ENCODE measurements around the gene CDK6.
A peak's percentile ranks its signal among the peaks of the same experiment; 100 is the strongest.
"Not testable (repeated sequence)": the region's sequence is repeated elsewhere in the genome, so short reads cannot be mapped to it uniquely, and the experiment has no call there.

The CDK6 gene

DNA sequence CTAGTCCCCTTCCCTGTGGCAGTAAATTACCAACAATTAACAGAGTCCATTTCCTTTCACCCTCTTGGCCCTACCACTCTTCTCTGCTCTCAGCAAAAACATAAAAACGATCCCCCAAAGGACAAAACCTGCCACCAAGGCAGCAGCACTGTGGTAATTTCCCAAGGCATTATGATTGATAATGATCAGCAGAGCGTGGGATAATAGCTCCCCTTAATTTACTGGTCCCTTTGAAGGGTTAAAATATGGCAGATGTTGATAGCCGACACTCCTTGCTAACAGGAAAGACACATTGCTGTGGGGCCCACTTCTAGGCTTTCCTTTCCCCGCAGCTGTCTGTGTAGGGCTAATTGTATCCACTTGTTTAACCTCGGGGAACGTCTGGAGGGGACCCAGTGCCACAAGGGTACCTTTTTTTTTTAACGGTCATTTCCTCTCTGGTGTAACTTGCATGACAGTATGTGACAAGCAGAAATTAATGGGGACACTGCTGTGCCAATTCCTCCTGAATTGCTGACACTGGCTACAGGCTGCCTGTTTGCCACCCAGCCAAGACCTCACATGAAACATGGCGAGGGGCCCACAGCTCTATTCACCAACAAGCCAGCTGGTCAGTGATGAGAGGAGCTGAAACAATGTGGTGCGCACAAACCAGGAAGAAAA is 81.3 kb downstream of the CDK6 start:
- DNase-seq, result peak; percentile 70

DNA sequence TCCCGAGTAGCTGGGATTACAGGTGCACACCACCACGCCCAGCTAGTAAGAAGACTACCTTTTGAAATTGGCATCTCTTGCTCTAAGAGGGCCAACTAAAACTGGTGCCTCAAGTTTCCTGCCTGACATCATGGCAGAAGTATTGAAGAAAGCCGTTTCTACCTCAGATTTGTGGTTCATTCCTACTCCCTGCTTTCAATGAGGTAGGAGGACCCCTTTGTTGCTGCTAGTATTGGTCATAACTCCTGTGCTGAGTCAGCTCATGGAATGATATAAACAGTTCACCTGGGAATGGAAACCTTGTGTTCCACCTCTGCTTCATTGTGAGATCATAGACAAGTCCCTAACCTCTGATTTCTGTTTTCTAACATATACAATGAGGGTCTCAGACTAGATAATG is 82.8 kb downstream of the CDK6 start:
- DNase-seq, result no peak

DNA sequence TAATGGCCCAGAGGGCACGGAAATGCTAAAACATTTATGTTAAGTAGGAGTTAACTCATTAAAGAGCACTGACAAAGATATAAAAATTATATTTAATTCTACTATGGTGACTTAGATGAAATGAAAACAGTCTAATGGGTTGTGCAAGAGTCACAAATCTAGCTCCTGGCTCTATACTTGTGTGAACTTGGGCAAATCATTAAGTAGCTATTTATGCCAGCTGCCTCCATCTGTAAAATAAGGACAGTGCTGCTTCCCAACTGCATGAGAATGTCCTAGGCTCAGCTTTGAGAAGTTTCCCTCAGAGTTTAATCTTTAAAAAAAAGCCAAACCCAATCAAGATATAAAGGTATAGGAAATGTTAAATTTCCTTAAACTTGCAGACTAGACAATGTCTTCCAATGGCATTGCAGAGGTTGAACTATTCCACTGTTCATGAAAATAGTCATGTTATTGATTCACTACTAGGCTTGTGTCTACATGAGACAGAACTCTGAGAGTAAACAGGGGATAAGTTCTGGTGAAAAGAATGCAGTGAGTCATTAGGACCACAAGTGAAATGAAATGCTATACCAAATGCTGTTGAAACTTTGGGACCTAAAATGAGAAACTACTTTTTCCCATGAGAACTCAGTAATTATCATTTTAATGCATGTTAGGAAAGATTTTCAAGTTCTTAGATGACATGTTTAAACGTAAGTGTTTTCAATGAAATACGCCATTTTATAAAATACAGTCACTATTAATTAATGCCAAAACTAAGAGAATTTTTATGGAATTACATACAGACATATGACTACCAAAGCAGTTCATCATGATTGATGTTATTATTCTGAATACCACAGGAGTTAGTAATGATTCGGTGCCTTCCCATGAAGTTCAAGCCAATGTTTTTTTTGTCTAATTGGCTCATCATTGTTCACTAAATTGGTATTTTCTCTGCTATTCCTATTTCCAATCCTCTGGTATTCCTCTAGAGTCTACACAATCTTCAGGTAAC is 84.2 kb downstream of the CDK6 start:
- DNase-seq, result no peak

DNA sequence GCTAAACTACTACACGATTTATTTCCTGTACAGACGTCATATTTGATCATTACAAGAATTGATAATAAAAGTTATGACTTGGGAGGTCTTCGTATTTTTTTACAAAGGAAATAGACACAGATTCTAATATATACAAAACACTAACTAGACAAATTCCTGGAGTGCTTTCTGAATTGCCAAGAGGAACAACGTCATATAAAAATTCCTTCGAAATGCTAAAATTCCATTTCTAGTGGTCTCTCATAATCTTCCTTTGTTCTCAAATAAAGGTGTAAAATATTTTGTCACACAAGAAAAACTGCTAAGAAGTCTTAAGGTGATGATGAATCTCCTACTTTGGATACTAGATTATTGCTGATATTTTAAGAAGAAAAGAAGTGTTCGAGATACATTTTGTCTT is 85.4 kb downstream of the CDK6 start:
- DNase-seq, result no peak

DNA sequence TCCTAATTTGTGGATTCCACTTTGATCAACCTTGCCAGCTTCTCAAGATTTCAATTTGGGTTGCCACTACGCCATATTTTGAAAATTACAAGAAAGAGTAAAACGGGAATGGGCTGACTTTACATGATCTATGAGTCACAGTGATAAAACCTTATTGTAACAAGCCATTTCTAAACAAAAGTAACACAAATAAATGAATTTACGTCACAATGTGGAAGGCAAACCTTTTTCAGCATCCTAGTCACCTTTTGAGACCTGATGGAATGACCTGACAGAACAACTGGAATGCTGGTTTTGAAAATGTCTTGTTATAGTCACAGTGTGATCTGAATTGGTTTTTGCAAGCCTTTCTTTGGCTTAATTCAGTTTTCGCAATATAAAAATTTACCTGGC is 85.9 kb downstream of the CDK6 start:
- no peak for DNase-seq

DNA sequence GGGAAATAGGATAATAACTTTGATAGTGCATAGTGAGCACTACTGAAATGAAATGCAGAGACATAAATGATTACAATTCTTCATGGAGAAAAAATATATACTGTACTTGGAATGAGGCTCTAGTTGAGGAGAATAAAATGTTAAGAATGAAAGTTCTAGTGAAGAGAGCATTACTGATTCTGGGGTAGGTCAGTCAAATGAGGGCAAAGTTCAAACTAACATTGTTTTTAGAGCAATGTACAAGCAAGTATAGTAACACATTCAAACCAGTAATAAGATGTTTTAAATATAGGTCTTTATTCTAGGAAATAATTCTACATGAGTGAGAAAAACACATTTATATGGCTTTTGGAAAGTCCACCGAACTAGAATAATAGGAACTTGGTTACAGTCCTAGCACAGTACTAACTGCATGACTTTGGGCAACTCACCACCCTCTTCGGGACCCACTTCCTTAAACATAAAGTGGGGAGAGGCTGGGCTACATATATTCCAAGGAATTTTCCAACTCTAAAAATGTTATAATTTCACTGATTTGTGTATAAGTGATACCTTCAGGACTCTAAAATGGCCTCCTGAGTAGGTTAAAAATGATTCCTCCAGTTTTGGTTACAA is 86.4 kb downstream of the CDK6 start:
- no peak for DNase-seq

DNA sequence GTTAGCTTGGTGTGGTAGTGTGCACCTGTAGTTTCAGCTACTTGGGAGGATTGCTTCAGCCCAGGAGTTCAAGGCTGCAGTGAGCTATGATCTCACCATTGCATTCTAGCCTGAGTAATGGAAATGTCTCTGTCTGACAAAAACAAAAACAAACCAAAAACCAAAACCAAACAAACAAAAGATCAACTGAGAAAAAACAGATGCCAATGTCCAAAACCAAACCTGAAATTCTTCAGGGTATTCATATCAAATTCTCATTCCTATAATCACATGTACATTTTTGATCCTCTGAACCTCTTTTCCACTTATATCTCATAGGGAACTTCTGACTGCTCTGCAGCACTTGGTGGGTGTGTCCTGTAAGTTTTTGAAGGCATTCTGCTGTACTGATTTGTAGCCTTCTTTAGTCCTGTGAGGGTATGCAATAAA is 87.0 kb downstream of the CDK6 start:
- DNase-seq, result no peak

DNA sequence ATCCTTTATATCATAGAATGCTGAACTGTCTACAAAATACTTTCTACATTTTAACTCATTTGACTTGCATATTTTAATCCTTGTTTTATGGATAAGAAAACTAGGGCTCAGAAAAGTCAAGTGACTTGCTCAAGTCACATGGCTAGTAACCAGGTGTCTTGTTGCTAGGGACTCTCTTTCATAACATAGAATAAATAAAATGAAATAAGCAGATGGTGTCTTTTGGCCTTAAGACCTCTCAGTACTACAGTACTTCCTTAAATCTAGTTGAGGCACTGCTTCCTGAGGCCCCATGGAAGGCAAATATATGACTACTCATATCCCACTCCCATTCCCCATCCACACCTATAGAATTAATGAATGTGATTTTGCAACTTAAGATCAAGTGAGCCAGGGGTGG is 87.9 kb downstream of the CDK6 start:
- DNase-seq, result no peak

DNA sequence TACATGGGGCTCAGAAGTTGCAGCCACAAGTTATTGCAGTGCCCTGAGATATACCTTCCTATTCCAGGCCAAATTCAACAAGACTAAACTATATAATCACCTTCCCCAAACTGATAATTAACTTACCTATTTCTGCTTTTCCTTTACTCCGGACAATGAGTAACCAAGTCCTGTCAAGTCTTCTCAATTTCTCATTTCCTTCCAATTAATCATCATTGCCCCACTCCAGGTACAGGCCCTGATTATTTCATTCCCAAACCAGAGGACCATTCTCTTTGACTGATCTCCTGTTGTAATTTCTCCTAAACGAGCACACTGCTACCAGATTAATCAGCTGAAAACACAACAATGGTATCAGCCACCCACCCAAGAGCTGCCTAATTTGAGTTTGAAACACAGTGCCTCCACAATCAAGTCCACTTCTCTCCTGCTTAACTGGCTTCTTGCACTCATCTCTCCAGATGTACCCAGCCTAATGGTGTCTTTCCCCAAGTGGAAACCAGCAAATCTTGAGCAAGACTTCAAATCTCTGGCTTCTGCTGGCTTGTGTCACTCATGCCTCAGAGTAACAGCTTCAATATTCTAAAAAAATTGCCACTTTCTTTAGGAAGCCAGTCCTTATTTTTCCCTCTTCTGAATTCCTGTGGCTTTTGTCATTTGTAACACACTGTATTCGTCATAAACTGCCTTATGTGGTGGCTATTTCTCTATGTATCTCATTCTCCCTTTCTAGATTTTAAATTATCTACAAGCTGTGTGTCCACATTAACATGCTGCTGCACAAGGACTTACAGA is 89.1 kb downstream of the CDK6 start:
- DNase-seq, result no peak

DNA sequence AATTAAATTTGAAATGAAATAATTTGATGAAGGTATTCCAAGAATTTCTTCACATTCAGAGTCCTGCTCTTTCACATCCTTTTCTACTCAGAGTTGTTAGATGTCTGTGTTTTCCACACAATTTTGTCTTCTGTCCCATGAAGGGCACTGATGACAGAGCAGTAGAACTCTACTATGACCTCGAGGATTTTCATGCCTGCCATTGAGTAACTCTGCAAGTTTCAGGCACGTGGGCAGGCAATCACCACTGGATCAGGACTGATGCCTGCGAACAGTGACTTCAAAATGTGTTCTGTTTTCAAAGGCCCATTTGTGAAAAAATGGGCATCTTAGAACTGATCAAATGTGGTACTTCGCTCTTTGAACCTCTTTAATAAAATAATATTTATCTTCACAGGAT is 91.1 kb downstream of the CDK6 start:
- DNase-seq, result no peak

DNA sequence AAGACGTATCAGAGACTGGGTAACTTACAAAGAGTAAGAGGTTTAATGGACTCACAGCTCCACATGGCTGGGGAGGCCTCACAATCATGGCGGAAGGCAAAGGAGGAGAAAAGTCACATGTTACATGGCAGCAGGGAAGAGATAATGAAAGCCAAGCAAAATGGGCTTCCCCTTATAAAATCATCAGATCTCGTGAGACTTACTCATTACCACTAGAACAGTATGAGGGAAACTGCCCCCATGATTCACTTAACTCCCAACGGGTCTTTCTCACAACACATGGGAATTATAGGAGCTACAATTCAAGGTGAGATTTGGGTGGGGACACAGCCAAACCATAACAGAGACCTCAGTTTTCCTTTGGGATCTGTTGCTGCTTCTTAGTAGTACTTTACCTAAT is 92.2 kb downstream of the CDK6 start:
- DNase-seq, result not testable (repeated sequence)

DNA sequence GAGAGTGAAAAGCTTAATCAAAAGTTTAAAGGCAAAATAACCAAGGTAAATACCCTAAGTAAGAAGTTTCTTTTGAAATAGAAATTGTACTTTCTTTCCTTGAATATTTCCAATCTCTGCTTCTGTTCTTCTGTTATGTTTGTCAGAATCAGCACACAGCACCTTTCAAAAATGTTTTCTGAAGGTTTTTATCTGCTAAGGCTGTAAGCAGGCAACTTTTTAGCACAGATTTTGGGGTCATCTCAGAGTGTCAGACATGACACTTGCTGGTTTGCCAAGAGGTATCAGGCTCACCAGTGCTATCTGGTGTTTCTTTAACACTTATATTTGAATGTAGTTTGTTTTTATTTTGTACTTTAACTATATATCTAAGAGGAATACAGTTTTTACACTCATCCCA is 94.2 kb downstream of the CDK6 start:
- DNase-seq, result no peak

DNA sequence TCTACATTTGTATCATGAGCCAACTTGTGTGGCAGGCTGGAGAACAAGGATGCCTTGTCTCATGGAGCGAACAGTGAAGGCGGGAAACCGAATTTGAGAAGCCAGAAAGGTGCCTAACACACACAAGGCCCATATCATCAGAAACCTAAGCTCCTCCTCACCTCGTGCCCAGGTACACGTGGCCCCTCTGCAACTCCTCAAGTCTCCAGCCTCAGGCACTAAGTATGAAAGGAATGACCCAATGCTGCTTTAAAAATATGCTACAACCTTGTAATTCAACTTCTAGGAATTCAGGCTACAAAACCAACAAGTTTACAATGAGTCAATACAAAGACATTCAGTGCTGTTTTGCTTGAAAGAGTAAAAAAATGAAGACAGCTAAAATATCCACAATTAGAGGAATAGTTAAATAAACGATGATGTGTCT is 95.7 kb downstream of the CDK6 start:
- DNase-seq, result peak; percentile 92

DNA sequence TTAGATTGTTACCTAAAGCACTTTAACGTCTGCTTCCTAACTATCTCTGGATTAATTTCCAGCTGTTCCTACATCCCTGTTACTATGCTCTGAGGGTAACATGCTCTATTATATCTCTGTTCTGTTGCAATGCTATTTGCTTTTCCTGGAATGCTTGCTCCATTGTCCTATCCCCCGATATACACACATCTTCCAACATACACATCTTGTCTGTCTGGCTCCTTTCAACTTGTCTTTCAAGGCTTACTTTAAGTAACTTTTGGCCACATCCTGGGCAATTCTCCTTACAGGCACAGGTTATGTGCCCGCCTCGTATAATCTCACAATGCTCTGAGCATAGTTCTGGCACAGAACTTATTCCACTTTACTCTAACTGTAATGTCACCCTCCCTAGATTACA is 96.2 kb downstream of the CDK6 start:
- no peak for DNase-seq

DNA sequence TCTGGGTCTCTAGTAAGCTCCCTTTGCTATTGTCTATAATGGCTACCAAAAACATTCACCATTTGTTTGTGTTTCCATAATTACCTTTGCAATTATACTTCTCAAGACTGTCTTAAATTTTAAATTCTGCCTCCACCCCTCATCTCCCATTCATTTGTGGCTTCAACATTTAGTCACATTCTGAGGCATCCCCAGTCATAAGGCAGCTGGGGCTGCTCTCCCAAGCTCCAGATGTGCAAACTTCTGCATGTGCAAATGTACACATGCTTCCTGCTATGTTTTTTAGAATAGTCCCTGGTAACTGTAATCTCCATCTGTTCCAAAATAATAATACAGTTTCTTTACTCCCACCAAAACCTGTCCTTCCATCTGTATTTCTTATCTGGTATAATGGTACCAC is 97.3 kb downstream of the CDK6 start:
- no peak for DNase-seq

DNA sequence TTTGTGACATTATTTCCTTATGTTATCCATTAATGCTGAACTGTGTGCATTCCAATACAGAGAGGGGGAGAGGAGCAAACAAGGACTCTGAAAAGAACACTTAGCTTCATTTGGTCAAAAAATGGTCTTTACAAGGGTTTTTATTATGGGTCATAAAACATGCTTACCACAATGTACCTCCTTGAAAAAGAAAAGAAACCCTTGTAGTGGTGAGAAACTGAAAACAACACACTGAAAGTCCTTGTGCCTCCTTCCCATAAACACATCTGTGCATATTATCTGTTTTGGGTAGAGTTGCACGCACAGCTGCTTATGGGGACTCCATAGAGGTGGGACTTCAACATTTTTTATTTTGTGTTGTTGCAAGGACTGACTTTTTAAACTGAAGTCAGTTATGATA is 98.7 kb downstream of the CDK6 start:
- DNase-seq, result no peak

DNA sequence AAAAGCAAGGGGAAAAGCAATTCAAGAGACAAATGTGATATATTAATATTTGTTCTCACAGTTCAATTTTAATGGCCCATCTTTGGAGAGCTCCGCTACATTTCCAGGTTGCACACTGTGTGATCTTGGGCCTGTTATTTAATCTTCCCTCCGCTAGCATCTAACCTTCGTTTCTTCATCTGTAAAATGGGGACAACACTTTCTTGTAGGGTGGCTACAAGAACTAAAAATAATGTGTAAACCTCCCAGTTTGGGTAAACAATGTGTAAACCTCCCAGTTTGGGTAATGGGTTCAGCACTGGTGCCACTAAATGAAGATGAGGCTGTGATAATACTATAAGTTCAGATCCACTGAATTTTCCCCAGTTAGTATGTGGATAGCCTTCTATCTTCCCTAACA is 99.5 kb downstream of the CDK6 start:
- no peak for DNase-seq

DNA sequence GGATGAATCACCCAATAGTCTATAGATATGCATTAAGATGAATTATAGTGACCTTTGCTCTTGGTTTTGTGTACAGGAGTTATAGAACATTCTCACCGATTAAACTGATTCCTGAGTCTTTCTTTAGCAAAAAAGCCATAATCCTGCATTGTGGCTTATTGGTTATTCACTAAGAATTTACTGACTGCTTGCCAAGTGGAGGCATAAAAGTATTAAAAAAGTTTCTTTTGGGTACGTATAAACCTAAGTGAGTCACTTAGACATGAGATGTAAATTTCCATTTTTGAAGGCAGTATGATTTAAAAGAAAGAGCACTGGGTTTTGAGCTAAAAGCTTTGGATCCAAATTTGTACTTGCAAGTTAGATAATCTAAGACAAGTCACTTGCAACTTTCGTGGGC is 100.7 kb downstream of the CDK6 start:
- no peak for DNase-seq

DNA sequence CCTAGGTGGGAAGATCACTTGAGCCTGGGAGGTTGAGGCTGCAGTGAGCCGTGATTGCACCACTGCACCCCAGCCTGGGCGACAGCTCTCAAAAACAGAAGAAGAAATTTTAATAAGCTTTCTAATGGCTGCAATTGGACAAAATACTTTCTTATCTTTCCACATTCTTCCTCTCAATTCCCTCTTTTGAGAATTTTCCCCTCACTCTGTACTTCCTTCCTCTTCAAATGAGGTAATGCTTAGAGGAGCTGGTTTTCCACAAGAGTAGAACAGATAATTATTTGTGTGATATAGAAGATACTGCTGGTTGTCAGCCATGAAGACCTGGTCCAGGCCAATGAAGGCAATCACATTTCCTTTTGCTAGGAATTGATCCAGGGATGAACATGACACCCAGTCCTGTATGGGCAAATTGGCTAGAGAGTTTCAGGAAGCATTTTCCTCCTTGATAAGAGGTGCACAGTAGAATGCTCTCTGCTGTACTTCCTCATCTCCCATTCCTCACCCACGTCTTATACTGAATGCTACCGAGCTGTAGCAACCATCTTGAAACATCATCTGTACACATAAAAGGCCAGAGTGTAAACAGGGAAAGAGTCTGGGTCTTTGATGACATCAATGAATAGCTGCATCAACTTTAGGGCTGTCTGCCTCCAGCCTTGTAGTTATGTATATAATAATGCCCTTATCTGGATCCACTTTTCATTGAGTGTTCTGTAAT is 103.9 kb downstream of the CDK6 start:
- no peak for DNase-seq

DNA sequence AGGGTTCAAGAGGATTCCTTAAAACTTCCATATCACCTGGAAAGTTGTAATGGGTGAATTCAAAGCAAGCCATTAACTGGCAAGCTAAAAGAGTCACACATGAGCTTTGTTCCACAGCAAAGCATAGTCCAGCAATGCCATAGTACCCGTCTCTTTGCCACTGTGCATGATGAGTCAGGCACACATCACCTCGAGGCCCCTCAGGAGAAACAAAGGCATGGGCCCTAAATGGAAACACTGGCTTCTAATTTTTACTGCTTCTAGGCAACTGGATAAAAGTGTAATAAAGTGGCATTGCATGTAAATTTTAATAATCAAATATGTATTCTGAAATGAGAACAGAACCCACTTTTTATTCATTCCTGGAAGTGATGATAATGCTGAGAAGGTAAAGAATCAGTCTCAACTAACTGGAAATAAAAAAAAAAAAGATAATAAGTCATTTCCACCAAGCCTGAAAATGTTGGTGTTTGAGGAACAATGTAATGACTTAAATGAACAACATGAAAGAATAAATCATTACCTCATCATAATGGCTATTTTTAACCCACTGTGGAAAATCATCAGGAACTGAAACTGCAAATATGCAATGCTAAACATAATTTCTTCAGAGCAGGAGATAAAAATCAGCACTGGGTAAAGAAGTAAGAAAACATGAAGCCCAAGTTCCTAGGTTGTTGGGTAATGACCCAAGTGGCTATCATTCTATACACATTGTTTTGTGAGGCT is 104.9 kb downstream of the CDK6 start:
- DNase-seq, result no peak

DNA sequence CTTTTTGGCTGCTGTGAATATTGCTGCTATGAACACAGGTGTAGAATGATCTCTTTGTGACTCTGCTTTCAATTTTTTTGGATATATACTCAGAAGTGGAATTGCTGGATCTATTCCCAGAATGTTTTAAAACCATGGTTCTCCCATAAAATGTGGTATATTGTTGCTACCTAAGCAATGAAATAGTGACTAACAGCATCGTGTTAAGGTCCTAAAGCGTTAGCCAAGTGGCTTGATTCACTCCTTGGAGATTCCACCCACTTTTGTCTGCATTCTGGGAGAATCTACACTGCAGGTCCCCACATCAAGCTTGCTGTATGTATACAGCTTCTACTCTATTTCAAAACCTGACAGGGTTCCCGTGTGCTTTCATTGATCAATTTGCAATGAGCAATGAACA is 105.6 kb downstream of the CDK6 start:
- DNase-seq, result no peak

DNA sequence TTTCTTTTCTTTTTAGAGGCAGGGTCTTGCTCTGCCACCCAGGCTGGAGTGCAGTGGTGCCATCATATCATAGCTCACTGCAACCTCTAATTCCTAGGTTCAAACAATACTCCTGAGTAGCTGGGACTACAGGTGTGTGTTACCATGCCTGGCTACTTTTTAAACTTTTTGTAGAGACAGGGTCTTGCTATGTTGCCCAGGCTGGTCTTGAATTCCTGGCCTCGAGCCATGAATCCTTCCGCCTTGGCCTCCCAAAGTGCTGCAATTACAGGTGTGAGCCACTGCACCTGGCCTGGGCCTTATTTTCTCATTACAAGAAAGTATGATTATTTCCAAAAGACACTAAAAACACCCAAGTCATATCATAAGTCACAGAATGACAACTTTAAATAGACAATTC is 106.6 kb downstream of the CDK6 start:
- no peak for DNase-seq

Measured in islet precursor cell (in vitro differentiated cells).